DOHH2 (cell line): ENCODE measurements around the gene GPC5.

Source experiments
- H3F3A ChIP-seq: fragments of 200-600 bp; sonication (generic), shearing (Covaris generic); 2 replicates; pipeline ENCODE4 v1.6.0; 2016; ENCODE audit warnings: antibody characterized with exemption, mild to moderate bottlenecking; ENCODE audit not compliant: control insufficient read depth, insufficient read depth
- H3K27ac ChIP-seq: fragments of 200-600 bp; sonication (generic); 2 replicates; pipeline ENCODE4 v1.5.1; 2014; ENCODE audit warnings: low read depth, mild to moderate bottlenecking, low read length, moderate library complexity
- H3K27me3 ChIP-seq: fragments of 200-600 bp; sonication (generic); 2 replicates; pipeline ENCODE4 v1.6.1; 2014; ENCODE audit warnings: mild to moderate bottlenecking, low read length, mixed read lengths; ENCODE audit not compliant: control insufficient read depth
- H3K36me3 ChIP-seq: fragments of 200-600 bp; sonication (generic); 2 replicates; pipeline ENCODE4 v1.6.1; 2014; ENCODE audit warnings: mild to moderate bottlenecking, low read length, moderate library complexity, mixed read lengths; ENCODE audit not compliant: control insufficient read depth
- H3K4me1 ChIP-seq: fragments of 200-600 bp; sonication (generic); 2 replicates; pipeline ENCODE4 v1.6.1; 2014; ENCODE audit warnings: mild to moderate bottlenecking, low read length, mixed read lengths; ENCODE audit not compliant: control insufficient read depth
- H3K4me2 ChIP-seq: fragments of 200-600 bp; sonication (generic); 2 replicates; pipeline ENCODE4 v1.6.0; 2014; ENCODE audit warnings: mild to moderate bottlenecking, low read length, moderate library complexity
- H3K4me3 ChIP-seq: fragments of 200-600 bp; sonication (generic); 2 replicates; pipeline ENCODE4 v1.5.1; 2014; ENCODE audit warnings: mild to moderate bottlenecking, low read length, mixed read lengths
- H3K79me2 ChIP-seq: fragments of 200-600 bp; sonication (generic); 2 replicates; pipeline ENCODE4 v1.6.1; 2014; ENCODE audit warnings: mild to moderate bottlenecking, low read length, mixed read lengths; ENCODE audit not compliant: control insufficient read depth
- H3K9me2 ChIP-seq: fragments of 200-600 bp; sonication (generic); replicated peaks from 2 replicates; pipeline ENCODE4 v1.6.1; 2014; ENCODE audit warnings: mild to moderate bottlenecking, low read length, mixed read lengths; ENCODE audit not compliant: control insufficient read depth
- H3K9me3 ChIP-seq: fragments of 200-600 bp; sonication (generic); 2 replicates; pipeline ENCODE4 v1.6.1; 2014; ENCODE audit warnings: antibody characterized with exemption, low read length, mixed read lengths; ENCODE audit not compliant: control insufficient read depth, insufficient read depth
- H4K20me1 ChIP-seq: fragments of 200-600 bp; sonication (generic); 2 replicates; pipeline ENCODE4 v1.6.0; 2014; ENCODE audit warnings: low read depth, mild to moderate bottlenecking, antibody characterized with exemption, low read length, moderate library complexity; ENCODE audit not compliant: control insufficient read depth, insufficient read depth
- CTCF ChIP-seq: fragments of 200-600 bp; sonication (generic); IDR thresholded peaks from one replicate; pipeline ENCODE4 v1.5.1; 2014; ENCODE audit warnings: antibody characterized with exemption, mild to moderate bottlenecking, low read depth, low read length; ENCODE audit not compliant: poor library complexity, severe bottlenecking
- EZH2phosphoT487 ChIP-seq: fragments of 200-600 bp; sonication (generic); IDR thresholded peaks from 2 replicates; pipeline ENCODE4 v1.6.1; 2017; ENCODE audit warnings: borderline replicate concordance, mild to moderate bottlenecking, antibody characterized with exemption, low read length, moderate library complexity, mixed read lengths

The GPC5 gene

GRCh38 chr13:91537376-91537775 lies 139.0 kb downstream of the GPC5 start:
- TF ChIP-seq CTCF (no peak), EZH2phosphoT487 (no peak)
- no peak overlapping the region for H3K4me3 ChIP-seq
- H3F3A ChIP-seq, result no peaks in the 10 kb centered on the region
- H4K20me1 ChIP-seq, result no peaks in the 10 kb centered on the region
- no peaks in the 10 kb centered on the region for H3K9me2 ChIP-seq
- H3K27me3 ChIP-seq, result no peaks in the 10 kb centered on the region
- H3K4me2 ChIP-seq, result no peak overlapping the region
- H3K79me2 ChIP-seq, result no peaks in the 10 kb centered on the region
- H3K36me3 ChIP-seq, result no peaks in the 10 kb centered on the region
- no peaks in the 10 kb centered on the region for H3K9me3 ChIP-seq
- no peak overlapping the region for H3K27ac ChIP-seq
- no peaks in the 10 kb centered on the region for H3K4me1 ChIP-seq

GRCh38 chr13:91539286-91540157 lies 141.1 kb downstream of the GPC5 start:
- H3K4me1 ChIP-seq, result no peaks in the 10 kb centered on the region
- H3K4me3 ChIP-seq, result no peak overlapping the region
- H3K27ac ChIP-seq, result no peak overlapping the region

GRCh38 chr13:91540158-91540736 lies 141.8 kb downstream of the GPC5 start:
- H3K4me1 ChIP-seq, result no peaks in the 10 kb centered on the region
- no peak overlapping the region for H3K27ac ChIP-seq
- no peaks in the 10 kb centered on the region for H3K27me3 ChIP-seq
- no peak for TF ChIP-seq EZH2phosphoT487
- TF ChIP-seq CTCF, result no peak
- no peaks in the 10 kb centered on the region for H3K9me2 ChIP-seq
- H4K20me1 ChIP-seq, result no peaks in the 10 kb centered on the region
- H3F3A ChIP-seq, result no peaks in the 10 kb centered on the region
- H3K4me3 ChIP-seq, result no peak overlapping the region
- H3K4me2 ChIP-seq, result no peak overlapping the region
- H3K36me3 ChIP-seq, result no peaks in the 10 kb centered on the region
- H3K9me3 ChIP-seq, result no peaks in the 10 kb centered on the region
- H3K79me2 ChIP-seq, result no peaks in the 10 kb centered on the region

More at GRCh38 chr13:91539286-91540157, 141.1 kb downstream of the GPC5 start:
- no peaks in the 10 kb centered on the region for H3K27me3 ChIP-seq
- no peaks in the 10 kb centered on the region for H3K9me2 ChIP-seq
- H3F3A ChIP-seq, result no peaks in the 10 kb centered on the region
- no peaks in the 10 kb centered on the region for H3K36me3 ChIP-seq
- H3K79me2 ChIP-seq, result no peaks in the 10 kb centered on the region
- H3K4me2 ChIP-seq, result no peak overlapping the region
- no peaks in the 10 kb centered on the region for H4K20me1 ChIP-seq
- H3K9me3 ChIP-seq, result no peaks in the 10 kb centered on the region
- no peak for TF ChIP-seq EZH2phosphoT487
- TF ChIP-seq CTCF, result no peak
